A549 treated with dexamethasone at 1 μM for 4 hours (cell line): ENCODE data around the gene ERCC6. TPM values are rescaled to one million over a fixed set of nuclear protein-coding genes. Genes with fewer than 3 reads are reported as not detected.

Experiments
- total RNA-seq: library from RNA; stranded (reverse); fragments of 200-300 nt; extraction: Qiagen RNA extraction; gene quantifications from 5 replicates; pipeline ENCODE4 v1.2.3, GENCODE V29; 2022

The ERCC6 gene
- 5.2 to 7.1 TPM (median 6.1 TPM) in 5 replicates for total RNA-seq

GRCh38 chr10:49538381-49539319 lies at the start of gene ERCC6:
Gene ERCC6, minus strand, starts transcription at chr10:49539121.

Other genes starting within 250 kb of the ERCC6 start
- gene C10orf71, start 240.0 kb downstream of the ERCC6 start, total RNA-seq = not detected in 5 replicates
- gene DRGX, start 143.0 kb downstream of the ERCC6 start, total RNA-seq = 0.05 TPM in 2 of 5 replicates, not detected in the others
- gene SLC18A3, start 71.2 kb upstream of the ERCC6 start, total RNA-seq = 0.04 to 0.06 TPM in 2 of 5 replicates, not detected in the others
- gene CHAT, start 74.9 kb upstream of the ERCC6 start, total RNA-seq = not detected in 5 replicates
- not detected in 5 replicates for gene C10orf53, start 140.5 kb upstream of the ERCC6 start, total RNA-seq
- gene OGDHL, start 223.2 kb upstream of the ERCC6 start, total RNA-seq = 0.41 to 0.60 TPM (median 0.50 TPM) in 5 replicates